WTC11 (cell line): ENCODE results near the gene COG4. TPM values are rescaled to one million over a fixed set of nuclear protein-coding genes. Genes with fewer than 3 reads are reported as not detected.

Source experiments
- ATAC-seq: fragments of 200-7000 bp; cut with Tn5 transposase; 2 replicates; pipeline ENCODE4 v1.10.0; 2021; ENCODE audit warnings: mild to moderate bottlenecking, moderate library complexity
- CTCF ChIA-PET: fragments of 300-600 bp; sonication (Branson Sonifier 250); formaldehyde crosslinking; loops from one replicate; lab custom pipeline; 2021; ENCODE audit warnings: antibody characterized with exemption; lab: Charles Lee
- POLR2A ChIA-PET: fragments of 350-600 bp; sonication (Branson Sonifier 250); formaldehyde crosslinking; loops from one replicate; lab custom pipeline; 2021; ENCODE audit warnings: antibody characterized with exemption; lab: Charles Lee
- DNase-seq: peaks from one replicate; pipeline ENCODE4 v3.0.0; 2021; ENCODE audit warnings: low spot score
- H3K27ac Mint-ChIP-seq: 2 replicates; pipeline ENCODE4 v1.8.0; 2021; ENCODE audit warnings: mixed read lengths
- H3K27me3 Mint-ChIP-seq: 2 replicates; pipeline ENCODE4 v1.8.0; 2021; ENCODE audit warnings: low read depth, mild to moderate bottlenecking, moderate library complexity, mixed read lengths
- H3K36me3 Mint-ChIP-seq: 2 replicates; pipeline ENCODE4 v1.8.0; 2021; ENCODE audit warnings: mixed read lengths
- H3K4me1 Mint-ChIP-seq: 2 replicates; pipeline ENCODE4 v1.8.0; 2022; ENCODE audit warnings: mixed read lengths
- H3K4me3 Mint-ChIP-seq: 2 replicates; pipeline ENCODE4 v1.8.0; 2021; ENCODE audit warnings: mild to moderate bottlenecking, moderate library complexity, mixed read lengths
- H3K9me3 Mint-ChIP-seq: 2 replicates; pipeline ENCODE4 v1.8.0; 2021; ENCODE audit warnings: mixed read lengths
- FOXK1 ChIP-seq: sonication (generic); formaldehyde crosslinking; IDR thresholded peaks from 2 replicates; pipeline ENCODE4 v1.8.0; 2022; ENCODE audit warnings: mild to moderate bottlenecking, moderate library complexity, missing genetic modification reagents
- FOXP1 ChIP-seq: sonication (generic); formaldehyde crosslinking; IDR thresholded peaks from 2 replicates; pipeline ENCODE4 v1.8.0; 2022; ENCODE audit warnings: missing genetic modification reagents, mild to moderate bottlenecking, moderate library complexity, borderline replicate concordance
- GRHL2 ChIP-seq: fragments of 250-450 bp; sonication (Bioruptor Pico); IDR thresholded peaks from 2 replicates; pipeline ENCODE4 v1.8.0; 2022; ENCODE audit warnings: mild to moderate bottlenecking, moderate library complexity; ENCODE audit not compliant: insufficient replicate concordance, severe bottlenecking
- IRF2 ChIP-seq: sonication (generic); formaldehyde crosslinking; IDR thresholded peaks from 2 replicates; pipeline ENCODE4 v1.8.0; 2022; ENCODE audit warnings: low read depth, missing genetic modification reagents, borderline replicate concordance
- JAZF1 ChIP-seq: fragments of 250-450 bp; sonication (Bioruptor Pico); IDR thresholded peaks from 2 replicates; pipeline ENCODE4 v1.9.0; 2021; ENCODE audit warnings: moderate library complexity, mild to moderate bottlenecking, inconsistent platforms
- NFATC4 ChIP-seq: fragments of 250-450 bp; sonication (Bioruptor Pico); IDR thresholded peaks from 2 replicates; pipeline ENCODE4 v1.9.0; 2021; ENCODE audit warnings: mild to moderate bottlenecking
- NR2C2 ChIP-seq: sonication (generic); formaldehyde crosslinking; IDR thresholded peaks from 2 replicates; pipeline ENCODE4 v1.8.0; 2022; ENCODE audit warnings: mild to moderate bottlenecking, missing genetic modification reagents
- SMAD4 ChIP-seq: sonication (generic); formaldehyde crosslinking; IDR thresholded peaks from 2 replicates; pipeline ENCODE4 v1.8.0; 2022; ENCODE audit warnings: mild to moderate bottlenecking, missing genetic modification reagents
- SOX15 ChIP-seq: fragments of 250-450 bp; sonication (Bioruptor Pico); IDR thresholded peaks from 2 replicates; pipeline ENCODE4 v1.9.0; 2021; ENCODE audit warnings: mild to moderate bottlenecking
- STAT6 ChIP-seq: sonication (generic); formaldehyde crosslinking; conservative IDR thresholded peaks from 2 replicates; pipeline ENCODE4 v1.8.1; 2023; ENCODE audit warnings: mild to moderate bottlenecking, low read depth, missing genetic modification reagents, moderate library complexity
- TEAD4 ChIP-seq: sonication (generic); formaldehyde crosslinking; IDR thresholded peaks from 2 replicates; pipeline ENCODE4 v1.8.0; 2022; ENCODE audit warnings: mild to moderate bottlenecking, missing genetic modification reagents
- ZBTB21 ChIP-seq: sonication (generic); formaldehyde crosslinking; IDR thresholded peaks from 2 replicates; pipeline ENCODE4 v1.8.1; 2023; ENCODE audit warnings: mild to moderate bottlenecking, missing genetic modification reagents, borderline replicate concordance
- ZNF121 ChIP-seq: sonication (generic); formaldehyde crosslinking; IDR thresholded peaks from 2 replicates; pipeline ENCODE4 v1.8.0; 2023; ENCODE audit warnings: missing genetic modification reagents
- ZNF232 ChIP-seq: sonication (generic); formaldehyde crosslinking; IDR thresholded peaks from 2 replicates; pipeline ENCODE4 v1.8.0; 2022; ENCODE audit warnings: mild to moderate bottlenecking, missing genetic modification reagents
- ZNF317 ChIP-seq: sonication (generic); formaldehyde crosslinking; IDR thresholded peaks from 2 replicates; pipeline ENCODE4 v1.8.1; 2023; ENCODE audit warnings: low read depth, mild to moderate bottlenecking, moderate library complexity, missing genetic modification reagents, borderline replicate concordance
- ZNF396 ChIP-seq: fragments of 250-450 bp; sonication (Bioruptor Pico); IDR thresholded peaks from 2 replicates; pipeline ENCODE4 v1.8.0; 2021; ENCODE audit warnings: mild to moderate bottlenecking, moderate library complexity, borderline replicate concordance
- ZNF671 ChIP-seq: fragments of 250-450 bp; sonication (Bioruptor Pico); IDR thresholded peaks from 2 replicates; pipeline ENCODE4 v1.8.0; 2021; ENCODE audit warnings: mild to moderate bottlenecking
- total RNA-seq: library from RNA; stranded (reverse); gene quantifications from 3 replicates; pipeline ENCODE4 v1.2.3, GENCODE V29; 2021
- TF ChIP-seq, protein P1 (sequence below): sonication (generic); formaldehyde crosslinking; IDR thresholded peaks from 2 replicates; pipeline ENCODE4 v1.8.1; 2022; ENCODE audit warnings: mild to moderate bottlenecking, missing genetic modification reagents, moderate library complexity, borderline replicate concordance
- TF ChIP-seq, protein P2 (sequence below): sonication (generic); formaldehyde crosslinking; IDR thresholded peaks from 2 replicates; pipeline ENCODE4 v1.8.1; 2022; ENCODE audit warnings: missing genetic modification reagents, borderline replicate concordance
- TF ChIP-seq, protein P3 (sequence below): sonication (generic); formaldehyde crosslinking; IDR thresholded peaks from 2 replicates; pipeline ENCODE4 v1.8.0; 2022; ENCODE audit warnings: mild to moderate bottlenecking, missing genetic modification reagents

Gene COG4
- total RNA-seq, 1 experiment from 2014 or later, result 56.6 TPM

DNA sequence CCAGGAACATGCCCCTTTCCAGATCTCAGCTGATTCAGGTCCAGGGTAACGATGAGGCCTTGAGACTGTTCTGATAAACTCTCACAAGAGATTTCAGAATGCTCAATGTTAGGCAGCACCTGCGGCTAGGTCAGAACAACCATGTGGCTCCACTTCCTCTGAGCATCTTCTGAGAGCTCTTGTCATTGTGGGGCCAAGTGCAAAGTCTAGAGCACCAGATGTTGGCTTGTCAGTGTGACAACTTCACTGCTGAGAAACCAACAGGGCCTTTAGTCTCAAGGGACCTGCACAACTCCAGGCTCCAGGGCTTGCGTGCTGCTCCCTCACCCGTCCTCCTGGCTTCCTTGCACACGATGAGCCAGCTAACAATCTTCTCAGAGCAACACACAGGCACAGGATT is 39.9 kb downstream of the COG4 start:
- H3K36me3 Mint-ChIP-seq, result peaks cover 12% of the 10 kb centered on the region; the same call in 1 of the 2 replicates
- POLR2A ChIA-PET, result interaction anchor here (1.2 kb wide), 1 partner anchor 40 kb away, joined by 3 read pairs; the partner anchor contains the start of gene COG4

GRCh38 chr16:70482624-70483023 is 40.7 kb downstream of the COG4 start:
- POLR2A ChIA-PET, result interaction anchor here (1.2 kb wide), 1 partner anchor 40 kb away, joined by 3 read pairs; the partner anchor contains the start of gene COG4
- ATAC-seq (no peak), DNase-seq (no peak)
- Mint-ChIP-seq H3K4me3 (no peak overlapping the region), H3K36me3 (peaks cover 12% of the 10 kb centered on the region; the same call in 1 of the 2 replicates), H3K4me1 (0 out of 2 replicates have a peak, but pooled peaks cover 3% of the 10 kb centered on the region), H3K27me3 (no peaks in the 10 kb centered on the region), H3K27ac (no peak overlapping the region), H3K9me3 (no peaks in the 10 kb centered on the region)
- CTCF ChIA-PET, result interaction anchor here (0.5 to 5.3 kb wide), 2 partner anchors 12 to 97 kb away, joined by 4 to 22 read pairs; no protein-coding TSS in a partner anchor
- TF ChIP-seq GRHL2 (CRISPR knock-in tag), result no peak
- TF ChIP-seq ZNF232 (CRISPR knock-in tag), result no peak
- TF ChIP-seq SMAD4 (CRISPR knock-in tag), result no peak

More for the DNA sequence above, 39.9 kb downstream of the COG4 start:
- Mint-ChIP-seq H3K4me3 (no peak overlapping the region), H3K27me3 (no peaks in the 10 kb centered on the region), H3K9me3 (no peaks in the 10 kb centered on the region), H3K27ac (no peak overlapping the region), H3K4me1 (0 out of 2 replicates have a peak, but pooled peaks cover 3% of the 10 kb centered on the region)
- CTCF ChIA-PET, result interaction anchor here (0.5 kb wide), 1 partner anchor 98 kb away, joined by 4 read pairs; no protein-coding TSS in a partner anchor
- TF ChIP-seq NR2C2 (CRISPR knock-in tag), result no peak
- TF ChIP-seq, protein P1, sequence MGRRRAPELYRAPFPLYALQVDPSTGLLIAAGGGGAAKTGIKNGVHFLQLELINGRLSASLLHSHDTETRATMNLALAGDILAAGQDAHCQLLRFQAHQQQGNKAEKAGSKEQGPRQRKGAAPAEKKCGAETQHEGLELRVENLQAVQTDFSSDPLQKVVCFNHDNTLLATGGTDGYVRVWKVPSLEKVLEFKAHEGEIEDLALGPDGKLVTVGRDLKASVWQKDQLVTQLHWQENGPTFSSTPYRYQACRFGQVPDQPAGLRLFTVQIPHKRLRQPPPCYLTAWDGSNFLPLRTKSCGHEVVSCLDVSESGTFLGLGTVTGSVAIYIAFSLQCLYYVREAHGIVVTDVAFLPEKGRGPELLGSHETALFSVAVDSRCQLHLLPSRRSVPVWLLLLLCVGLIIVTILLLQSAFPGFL, result no peak
- no peak for TF ChIP-seq STAT6
- TF ChIP-seq, protein P2, sequence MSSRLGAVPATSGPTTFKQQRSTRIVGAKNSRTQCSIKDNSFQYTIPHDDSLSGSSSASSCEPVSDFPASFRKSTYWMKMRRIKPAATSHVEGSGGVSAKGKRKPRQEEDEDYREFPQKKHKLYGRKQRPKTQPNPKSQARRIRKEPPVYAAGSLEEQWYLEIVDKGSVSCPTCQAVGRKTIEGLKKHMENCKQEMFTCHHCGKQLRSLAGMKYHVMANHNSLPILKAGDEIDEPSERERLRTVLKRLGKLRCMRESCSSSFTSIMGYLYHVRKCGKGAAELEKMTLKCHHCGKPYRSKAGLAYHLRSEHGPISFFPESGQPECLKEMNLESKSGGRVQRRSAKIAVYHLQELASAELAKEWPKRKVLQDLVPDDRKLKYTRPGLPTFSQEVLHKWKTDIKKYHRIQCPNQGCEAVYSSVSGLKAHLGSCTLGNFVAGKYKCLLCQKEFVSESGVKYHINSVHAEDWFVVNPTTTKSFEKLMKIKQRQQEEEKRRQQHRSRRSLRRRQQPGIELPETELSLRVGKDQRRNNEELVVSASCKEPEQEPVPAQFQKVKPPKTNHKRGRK (CRISPR knock-in tag), result no peak
- TF ChIP-seq GRHL2 (CRISPR knock-in tag), result no peak
- TF ChIP-seq ZNF317 (CRISPR knock-in tag), result no peak
- no peak for TF ChIP-seq FOXP1 (CRISPR knock-in tag)
- no peak for TF ChIP-seq TEAD4 (CRISPR knock-in tag)
- no peak for TF ChIP-seq IRF2 (CRISPR knock-in tag)
- TF ChIP-seq, protein P3, sequence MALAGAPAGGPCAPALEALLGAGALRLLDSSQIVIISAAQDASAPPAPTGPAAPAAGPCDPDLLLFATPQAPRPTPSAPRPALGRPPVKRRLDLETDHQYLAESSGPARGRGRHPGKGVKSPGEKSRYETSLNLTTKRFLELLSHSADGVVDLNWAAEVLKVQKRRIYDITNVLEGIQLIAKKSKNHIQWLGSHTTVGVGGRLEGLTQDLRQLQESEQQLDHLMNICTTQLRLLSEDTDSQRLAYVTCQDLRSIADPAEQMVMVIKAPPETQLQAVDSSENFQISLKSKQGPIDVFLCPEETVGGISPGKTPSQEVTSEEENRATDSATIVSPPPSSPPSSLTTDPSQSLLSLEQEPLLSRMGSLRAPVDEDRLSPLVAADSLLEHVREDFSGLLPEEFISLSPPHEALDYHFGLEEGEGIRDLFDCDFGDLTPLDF (CRISPR knock-in tag), result no peak
- no peak for TF ChIP-seq ZNF396 (CRISPR knock-in tag)
- no peak for TF ChIP-seq JAZF1 (CRISPR knock-in tag)
- TF ChIP-seq FOXK1, result no peak
- no peak for TF ChIP-seq ZBTB21 (CRISPR knock-in tag)
- no peak for TF ChIP-seq ZNF121 (CRISPR knock-in tag)
- TF ChIP-seq ZNF671 (CRISPR knock-in tag), result no peak
- no peak for TF ChIP-seq SOX15 (CRISPR knock-in tag)
- TF ChIP-seq NFATC4 (CRISPR knock-in tag), result no peak
- ATAC-seq, result no peak
- DNase-seq, result no peak
